Left lung (tissue), 10 donors: ENCODE data around the gene NFRKB. TPM values are rescaled to one million over a fixed set of nuclear protein-coding genes. Genes with fewer than 3 reads are reported as not detected.
"Not testable (repeated sequence)": the region's sequence is repeated elsewhere in the genome, so short reads cannot be mapped to it uniquely, and the experiment has no call there.

Experiments used
- ATAC-seq: fragments of 200-7000 bp; cut with Tn5 transposase; one replicate; pipeline ENCODE4 v1.9.1; 2020; ENCODE audit warnings: moderate library complexity
- DNase-seq, 4 donors: peaks; one replicate each; pipeline ENCODE4 v3.0.0-alpha.2; 2013 to 2020
- H3K27ac ChIP-seq, 2 donors: fragments of 200-600 bp; sonication (generic) in 1 of 2; one replicate each; pipeline versions ENCODE4 v1.5.0 to v1.8.0; 2020 to 2021
- H3K27me3 ChIP-seq, 2 donors: fragments of 200-600 bp; sonication (generic) in 1 of 2; one replicate each; pipeline versions ENCODE4 v1.5.0 to v1.8.0; 2020 to 2021
- H3K36me3 ChIP-seq, 2 donors: fragments of 200-600 bp; sonication (generic) in 1 of 2; one replicate each; pipeline versions ENCODE4 v1.5.0 to v1.8.0; 2020 to 2021
- H3K4me1 ChIP-seq, 2 donors: fragments of 200-600 bp; one replicate each; pipeline ENCODE4 v1.8.0; 2021
- H3K4me3 ChIP-seq, 2 donors: fragments of 200-600 bp; sonication (generic) in 1 of 2; one replicate each; pipeline versions ENCODE4 v1.5.0 to v1.8.0; 2020 to 2021; ENCODE audit warnings: mild to moderate bottlenecking in 1 of 2
- H3K9me3 ChIP-seq, 2 donors: fragments of 200-600 bp; sonication (generic) in 1 of 2; one replicate each; pipeline versions ENCODE4 v1.5.0 to v1.8.0; 2020 to 2021
- intact Hi-C, 2 donors: fragments of 100-400 bp; cut with DNase I; formaldehyde crosslinking; loops; one replicate each; pipeline versions ENCODE4 v1.11.2 to v1.14.2; 2022
- polyA plus RNA-seq, 6 donors: library from polyadenylated mRNA; unstranded; fragments of 120-200 nt; gene quantifications; one replicate each; pipeline ENCODE4 v1.2.1, GENCODE V29; 2013; ENCODE audit not compliant: insufficient read length in 6 of 6
- total RNA-seq, 2 donors: library from RNA; stranded (reverse); fragmentation: NEBNext Ultra II Directional; extraction: Animal tissue kit (Norgen Biotek cat#: 25700); gene quantifications; one replicate each; pipeline ENCODE4 v1.2.1, GENCODE V29; 2021
- TF ChIP-seq, protein P1 (sequence below), 2 donors: fragments of 200-600 bp; sonication (generic) in 1 of 2; IDR thresholded peaks; one replicate each; pipeline versions ENCODE4 v1.5.0 to v1.8.0; 2021; ENCODE audit warnings: antibody characterized with exemption in 2 of 2
- donor health status: DM: no; HTN: yes; CAD: no.
- donor health status: DM: no; HTN: no; CAD: no.

The NFRKB gene
- total and polyA plus RNA-seq, 8 donors, result 21.5 to 53.3 (median 42.5) TPM

GRCh38 chr11:129854232-129854805 is 41.1 kb downstream of the NFRKB start:
- DNase-seq (no peak), ATAC-seq (peak; percentile 52)
- TF ChIP-seq, protein P1, sequence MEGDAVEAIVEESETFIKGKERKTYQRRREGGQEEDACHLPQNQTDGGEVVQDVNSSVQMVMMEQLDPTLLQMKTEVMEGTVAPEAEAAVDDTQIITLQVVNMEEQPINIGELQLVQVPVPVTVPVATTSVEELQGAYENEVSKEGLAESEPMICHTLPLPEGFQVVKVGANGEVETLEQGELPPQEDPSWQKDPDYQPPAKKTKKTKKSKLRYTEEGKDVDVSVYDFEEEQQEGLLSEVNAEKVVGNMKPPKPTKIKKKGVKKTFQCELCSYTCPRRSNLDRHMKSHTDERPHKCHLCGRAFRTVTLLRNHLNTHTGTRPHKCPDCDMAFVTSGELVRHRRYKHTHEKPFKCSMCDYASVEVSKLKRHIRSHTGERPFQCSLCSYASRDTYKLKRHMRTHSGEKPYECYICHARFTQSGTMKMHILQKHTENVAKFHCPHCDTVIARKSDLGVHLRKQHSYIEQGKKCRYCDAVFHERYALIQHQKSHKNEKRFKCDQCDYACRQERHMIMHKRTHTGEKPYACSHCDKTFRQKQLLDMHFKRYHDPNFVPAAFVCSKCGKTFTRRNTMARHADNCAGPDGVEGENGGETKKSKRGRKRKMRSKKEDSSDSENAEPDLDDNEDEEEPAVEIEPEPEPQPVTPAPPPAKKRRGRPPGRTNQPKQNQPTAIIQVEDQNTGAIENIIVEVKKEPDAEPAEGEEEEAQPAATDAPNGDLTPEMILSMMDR (IDR thresholded peaks at IDR 0.05), result no peak
- Histone ChIP-seq H3K27ac (peak overlapping the region in 1 of 2 donors; percentile 57), H3K9me3 (no peaks in the 10 kb centered on the region), H3K27me3 (no peaks in the 10 kb centered on the region), H3K4me1 (peaks cover 7 to 15% of the 10 kb centered on the region in 2 donors), H3K36me3 (peaks cover 0 to 10% of the 10 kb centered on the region in 2 donors), H3K4me3 (no peak overlapping the region)
- intact Hi-C loops, result no loop called here

GRCh38 chr11:129853518-129854231 is 41.7 kb downstream of the NFRKB start:
- Histone ChIP-seq H3K9me3 (no peaks in the 10 kb centered on the region), H3K27me3 (no peaks in the 10 kb centered on the region), H3K4me3 (no peak overlapping the region), H3K36me3 (peaks cover 0 to 4% of the 10 kb centered on the region in 2 donors), H3K27ac (peak overlapping the region in 1 of 2 donors; percentile 57), H3K4me1 (peaks cover 7 to 15% of the 10 kb centered on the region in 2 donors)
- peak in 3 of 4 donors; percentile 41 to 82 (median 73) for DNase-seq
- TF ChIP-seq, protein P1 (IDR thresholded peaks at IDR 0.05), result no peak
- ATAC-seq, result peak; percentile 81
- intact Hi-C loops, result no loop called here

DNA sequence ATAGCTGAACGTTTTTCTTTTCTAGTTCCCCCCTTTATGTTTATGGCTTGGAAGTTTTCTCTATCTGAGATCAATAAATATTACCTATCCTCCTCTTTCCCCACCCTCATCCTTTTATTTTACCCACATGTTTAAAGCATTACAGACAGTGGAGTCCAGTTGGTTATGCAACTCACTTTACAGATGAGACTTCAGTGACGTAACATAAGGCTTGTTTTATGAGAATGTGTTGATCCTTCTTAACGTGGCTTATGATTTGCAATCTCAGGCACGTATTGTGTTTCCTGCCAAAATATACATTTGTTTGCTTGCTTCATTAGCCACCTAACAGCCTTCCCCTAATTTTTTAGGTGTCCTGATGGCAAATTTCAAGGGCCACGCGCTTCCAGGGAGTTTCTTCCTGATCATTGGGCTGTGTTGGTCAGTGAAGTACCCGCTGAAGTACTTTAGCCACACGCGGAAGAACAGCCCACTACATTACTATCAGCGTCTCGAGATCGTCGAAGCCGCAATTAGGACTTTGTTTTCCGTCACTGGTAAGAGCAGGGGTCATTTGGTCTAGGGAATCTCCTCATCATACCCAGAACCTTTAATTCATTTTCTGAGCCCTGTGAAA is 43.1 kb downstream of the NFRKB start:
- intact Hi-C loops, result no loop called here
- Histone ChIP-seq H3K4me1 (peaks cover 7 to 15% of the 10 kb centered on the region in 2 donors), H3K27ac (no peak overlapping the region), H3K4me3 (no peak overlapping the region), H3K27me3 (no peaks in the 10 kb centered on the region), H3K9me3 (no peaks in the 10 kb centered on the region), H3K36me3 (no peaks in the 10 kb centered on the region)
- TF ChIP-seq, protein P1 (IDR thresholded peaks at IDR 0.05), result no peak
- ATAC-seq (no peak), DNase-seq (no peak)

DNA sequence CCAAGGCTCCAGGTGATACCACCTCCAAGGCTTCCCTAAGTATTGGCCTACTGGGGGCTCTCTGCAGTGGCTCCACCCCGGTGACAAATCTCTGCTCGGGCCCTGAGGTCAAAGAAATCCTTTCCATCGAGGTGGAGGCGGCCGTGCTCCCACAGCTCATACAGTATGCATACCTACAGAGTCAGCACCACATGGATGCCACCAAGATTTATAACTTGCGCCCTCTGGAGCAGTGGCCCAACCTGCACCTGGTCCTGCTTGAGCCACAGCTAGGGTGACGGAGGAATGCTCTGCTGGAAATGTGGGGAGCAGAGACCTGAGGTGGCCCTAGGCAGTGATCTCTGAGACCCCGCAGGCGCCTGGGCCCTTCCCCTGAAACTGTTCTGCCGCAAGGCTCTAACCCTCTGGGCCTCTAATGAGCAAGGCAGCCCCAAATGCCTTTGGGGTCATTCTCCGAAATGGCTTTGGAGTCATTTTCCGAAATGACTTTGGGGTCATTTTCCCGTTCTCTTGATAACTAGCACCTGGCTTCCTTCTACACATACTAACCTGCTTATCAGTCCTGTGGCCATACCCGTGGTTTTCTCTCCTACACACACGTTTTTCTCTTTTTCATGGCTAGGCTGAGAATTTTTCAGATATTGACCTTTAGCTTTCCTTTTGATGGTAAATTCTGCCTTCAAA is 45.8 kb downstream of the NFRKB start:
- intact Hi-C loops, result no loop called here
- peaks cover 7 to 14% of the 10 kb centered on the region in 2 donors for H3K4me1 ChIP-seq
- no peaks in the 10 kb centered on the region for H3K36me3 ChIP-seq
- no peak overlapping the region for H3K27ac ChIP-seq
- H3K4me3 ChIP-seq, result no peak overlapping the region
- no peaks in the 10 kb centered on the region for H3K9me3 ChIP-seq
- DNase-seq (no peak), ATAC-seq (no peak)
- H3K27me3 ChIP-seq, result no peaks in the 10 kb centered on the region
- TF ChIP-seq, protein P1 (IDR thresholded peaks at IDR 0.05), result no peak

DNA sequence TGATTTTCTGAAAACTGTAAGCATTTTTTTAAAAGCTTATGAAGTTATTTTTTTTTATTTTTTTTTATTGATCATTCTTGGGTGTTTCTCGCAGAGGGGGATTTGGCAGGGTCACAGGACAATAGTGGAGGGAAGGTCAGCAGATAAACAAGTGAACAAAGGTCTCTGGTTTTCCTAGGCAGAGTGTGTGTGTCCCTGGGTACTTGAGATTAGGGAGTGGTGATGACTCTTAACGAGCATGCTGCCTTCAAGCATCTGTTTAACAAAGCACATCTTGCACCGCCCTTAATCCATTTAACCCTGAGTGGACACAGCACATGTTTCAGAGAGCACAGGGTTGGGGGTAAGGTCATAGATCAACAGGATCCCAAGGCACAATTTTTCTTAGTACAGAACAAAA is 48.0 kb downstream of the NFRKB start:
- intact Hi-C loops, DNase-seq: not testable (repeated sequence)

More for the DNA sequence above, 48.0 kb downstream of the NFRKB start:
- H3K27ac ChIP-seq, H3K4me1 ChIP-seq, H3K36me3 ChIP-seq, H3K27me3 ChIP-seq, H3K9me3 ChIP-seq, H3K4me3 ChIP-seq: not testable (repeated sequence)
- peak; percentile 59 for ATAC-seq
